ENCODE data around the gene AFF3. TPM values are rescaled to one million over a fixed set of nuclear protein-coding genes. Genes with fewer than 3 reads are reported as not detected.

AFF3 gene
- total RNA-seq, 2 experiments from 2014 or later = 5.6 TPM

GRCh38 chr2:99545066-99545465, 597.3 kb downstream of the AFF3 start:
- POLR2A ChIA-PET = no interaction called here
- intact Hi-C loops (cut with DNase I, micrococcal nuclease) = no loop called here
- Mint-ChIP-seq H3K9me3 (ENCODE audit: low read depth) (no peaks in the 10 kb centered on the region), H3K4me3 (no peak overlapping the region), H3K27me3 (peaks cover 7% of the 10 kb centered on the region), H3K27ac (no peak overlapping the region), H3K4me1 (no peaks in the 10 kb centered on the region), H3K36me3 (ENCODE audit: low read depth) (no peaks in the 10 kb centered on the region)
- DNase-seq = no peak
- no peak for ATAC-seq
- CTCF ChIA-PET = interaction anchor here (0.9 to 1.2 kb wide), 2 partner anchors 11 to 14 kb away, joined by 3 to 4 read pairs; no protein-coding TSS in a partner anchor

- no peaks in the 10 kb centered on the region for H3K9me3 Mint-ChIP-seq (ENCODE audit: low read depth)
- H3K4me3 Mint-ChIP-seq = no peak overlapping the region
- H3K4me1 Mint-ChIP-seq = no peaks in the 10 kb centered on the region
- H3K36me3 Mint-ChIP-seq (ENCODE audit: low read depth) = no peaks in the 10 kb centered on the region
- DNase-seq (no peak), ATAC-seq (no peak)
- peaks cover 7% of the 10 kb centered on the region for H3K27me3 Mint-ChIP-seq
- intact Hi-C loops (cut with DNase I, micrococcal nuclease) = no loop called here
- ChIA-PET POLR2A (no interaction called here), CTCF (interaction anchor here (0.9 to 1.2 kb wide), 2 partner anchors 11 to 15 kb away, joined by 3 to 4 read pairs; no protein-coding TSS in a partner anchor)
- no peak overlapping the region for H3K27ac Mint-ChIP-seq
These were observed 597.8 kb downstream of the AFF3 start for GRCh38 chr2:99544608-99545007.

GRCh38 chr2:99543247-99543646, 599.1 kb downstream of the AFF3 start:
- CTCF ChIA-PET = interaction anchor here (0.5 kb wide), 1 partner anchor 723 kb away, joined by 3 read pairs; no protein-coding TSS in a partner anchor
- POLR2A ChIA-PET = no interaction called here
- no peaks in the 10 kb centered on the region for H3K9me3 Mint-ChIP-seq (ENCODE audit: low read depth)

GRCh38 chr2:99537910-99538485, 604.4 kb downstream of the AFF3 start:
- ATAC-seq = no peak
- peaks cover 4% of the 10 kb centered on the region for H3K9me3 Mint-ChIP-seq (ENCODE audit: low read depth)
- H3K27ac Mint-ChIP-seq = no peak overlapping the region
- DNase-seq = no peak
- no peak overlapping the region for H3K4me3 Mint-ChIP-seq
- H3K4me1 Mint-ChIP-seq = no peaks in the 10 kb centered on the region
- POLR2A ChIA-PET = no interaction called here
- H3K36me3 Mint-ChIP-seq (ENCODE audit: low read depth) = no peaks in the 10 kb centered on the region
- CTCF ChIA-PET = no interaction called here
- peaks cover 9% of the 10 kb centered on the region for H3K27me3 Mint-ChIP-seq
- intact Hi-C loops (cut with DNase I, micrococcal nuclease) = no loop called here

More at GRCh38 chr2:99543247-99543646, 599.1 kb downstream of the AFF3 start:
- ATAC-seq (no peak), DNase-seq (no peak)
- intact Hi-C loops (cut with DNase I, micrococcal nuclease) = no loop called here
- Mint-ChIP-seq H3K36me3 (ENCODE audit: low read depth) (no peaks in the 10 kb centered on the region), H3K27ac (no peak overlapping the region), H3K27me3 (peaks cover 9% of the 10 kb centered on the region), H3K4me1 (no peaks in the 10 kb centered on the region), H3K4me3 (no peak overlapping the region)

- Mint-ChIP-seq H3K4me1 (no peaks in the 10 kb centered on the region), H3K27ac (no peak overlapping the region), H3K27me3 (no peaks in the 10 kb centered on the region), H3K9me3 (ENCODE audit: low read depth) (no peaks in the 10 kb centered on the region), H3K4me3 (no peak overlapping the region), H3K36me3 (ENCODE audit: low read depth) (no peaks in the 10 kb centered on the region)
- intact Hi-C loops (cut with DNase I, micrococcal nuclease) = no loop called here
- ATAC-seq (no peak), DNase-seq (no peak)
- ChIA-PET POLR2A (no interaction called here), CTCF (no interaction called here)
These were observed 618.3 kb downstream of the AFF3 start for GRCh38 chr2:99524056-99524455.

GRCh38 chr2:99522157-99522556, 620.2 kb downstream of the AFF3 start:
- intact Hi-C loops (cut with DNase I, micrococcal nuclease) = no loop called here
- Mint-ChIP-seq H3K9me3 (ENCODE audit: low read depth) (no peaks in the 10 kb centered on the region), H3K4me1 (no peaks in the 10 kb centered on the region), H3K4me3 (no peak overlapping the region), H3K27ac (no peak overlapping the region), H3K27me3 (peaks cover 4% of the 10 kb centered on the region), H3K36me3 (ENCODE audit: low read depth) (no peaks in the 10 kb centered on the region)
- ChIA-PET CTCF (no interaction called here), POLR2A (no interaction called here)
- ATAC-seq (no peak), DNase-seq (no peak)

- Mint-ChIP-seq H3K9me3 (ENCODE audit: low read depth) (no peaks in the 10 kb centered on the region), H3K36me3 (ENCODE audit: low read depth) (no peaks in the 10 kb centered on the region), H3K4me1 (no peaks in the 10 kb centered on the region), H3K27ac (no peak overlapping the region), H3K4me3 (no peak overlapping the region), H3K27me3 (peaks cover 8% of the 10 kb centered on the region)
- DNase-seq (no peak), ATAC-seq (no peak)
- intact Hi-C loops (cut with DNase I, micrococcal nuclease) = no loop called here
- CTCF ChIA-PET = no interaction called here
- POLR2A ChIA-PET = no interaction called here
These were observed 621.6 kb downstream of the AFF3 start for GRCh38 chr2:99520813-99521212.

GRCh38 chr2:99520195-99520594, 622.2 kb downstream of the AFF3 start:
- Mint-ChIP-seq H3K9me3 (ENCODE audit: low read depth) (no peaks in the 10 kb centered on the region), H3K27me3 (peaks cover 8% of the 10 kb centered on the region), H3K27ac (no peak overlapping the region), H3K4me1 (no peaks in the 10 kb centered on the region), H3K4me3 (no peak overlapping the region), H3K36me3 (ENCODE audit: low read depth) (no peaks in the 10 kb centered on the region)
- ATAC-seq (no peak), DNase-seq (no peak)
- intact Hi-C loops (cut with DNase I, micrococcal nuclease) = no loop called here
- POLR2A ChIA-PET = no interaction called here
- CTCF ChIA-PET = no interaction called here

- Mint-ChIP-seq H3K4me1 (no peaks in the 10 kb centered on the region), H3K9me3 (ENCODE audit: low read depth) (no peaks in the 10 kb centered on the region), H3K36me3 (ENCODE audit: low read depth) (no peaks in the 10 kb centered on the region), H3K4me3 (no peak overlapping the region), H3K27ac (no peak overlapping the region), H3K27me3 (peaks cover 8% of the 10 kb centered on the region)
- intact Hi-C loops (cut with DNase I, micrococcal nuclease) = no loop called here
- POLR2A ChIA-PET = no interaction called here
- DNase-seq = no peak
- ATAC-seq = no peak
- CTCF ChIA-PET = no interaction called here
These were observed 628.0 kb downstream of the AFF3 start for GRCh38 chr2:99514357-99514756.

GRCh38 chr2:99512181-99512591, 630.2 kb downstream of the AFF3 start:
- ATAC-seq = no peak
- peaks cover 4% of the 10 kb centered on the region for H3K27me3 Mint-ChIP-seq
- ChIA-PET CTCF (no interaction called here), POLR2A (no interaction called here)
- no peak for DNase-seq
- intact Hi-C loops (cut with DNase I, micrococcal nuclease) = no loop called here
- no peaks in the 10 kb centered on the region for H3K36me3 Mint-ChIP-seq (ENCODE audit: low read depth)
- H3K4me3 Mint-ChIP-seq = no peak overlapping the region
- H3K9me3 Mint-ChIP-seq (ENCODE audit: low read depth) = no peaks in the 10 kb centered on the region
- H3K4me1 Mint-ChIP-seq = no peaks in the 10 kb centered on the region
- no peak overlapping the region for H3K27ac Mint-ChIP-seq

GRCh38 chr2:99509387-99509786, 633.0 kb downstream of the AFF3 start:
- POLR2A ChIA-PET = no interaction called here
- ATAC-seq (no peak), DNase-seq (no peak)
- Mint-ChIP-seq H3K27ac (no peak overlapping the region), H3K4me3 (no peak overlapping the region), H3K4me1 (peaks cover 10% of the 10 kb centered on the region), H3K27me3 (no peaks in the 10 kb centered on the region), H3K36me3 (ENCODE audit: low read depth) (no peaks in the 10 kb centered on the region), H3K9me3 (ENCODE audit: low read depth) (no peaks in the 10 kb centered on the region)
- intact Hi-C loops (cut with DNase I, micrococcal nuclease) = no loop called here
- CTCF ChIA-PET = no interaction called here

GRCh38 chr2:99507937-99508818, 634.2 kb downstream of the AFF3 start:
- H3K27me3 Mint-ChIP-seq = no peaks in the 10 kb centered on the region
- ChIA-PET POLR2A (no interaction called here), CTCF (interaction anchor here (0.6 to 1.3 kb wide), 2 partner anchors 9 to 476 kb away, joined by 3 to 4 read pairs; no protein-coding TSS in a partner anchor)
- no peaks in the 10 kb centered on the region for H3K36me3 Mint-ChIP-seq (ENCODE audit: low read depth)
- no peaks in the 10 kb centered on the region for H3K9me3 Mint-ChIP-seq (ENCODE audit: low read depth)
- H3K27ac Mint-ChIP-seq = no peak overlapping the region
- intact Hi-C loops (cut with DNase I, micrococcal nuclease) = no loop called here
- no peak for DNase-seq
- ATAC-seq = no peak
- H3K4me3 Mint-ChIP-seq = no peak overlapping the region
- peaks cover 18% of the 10 kb centered on the region for H3K4me1 Mint-ChIP-seq

Measured in activated CD4-positive, alpha-beta T cell treated with anti-CD3 and anti-CD28 coated beads for 36 hours (primary cell).